ENCODE measurements around the gene AQP6. TPM values are rescaled to one million over a fixed set of nuclear protein-coding genes. Genes with fewer than 3 reads are reported as not detected.

Gene AQP6
- total RNA-seq, 2 experiments from 2014 or later = not detected

- Mint-ChIP-seq H3K27ac (no peak overlapping the region), H3K36me3 (no peaks in the 10 kb centered on the region), H3K27me3 (peaks cover 10% of the 10 kb centered on the region), H3K9me3 (ENCODE audit: low read depth) (no peaks in the 10 kb centered on the region), H3K4me3 (no peak overlapping the region), H3K4me1 (peaks cover 5% of the 10 kb centered on the region)
- DNase-seq (no peak), ATAC-seq (no peak)
- CTCF ChIA-PET = interaction anchor here (2.7 kb wide), 1 partner anchor 26 kb away, joined by 10 read pairs; no protein-coding TSS in a partner anchor
Observed at GRCh38 chr12:49972129-49972528, 618 bp upstream of the AQP6 start.

- no peak for DNase-seq
- Mint-ChIP-seq H3K4me3 (no peak overlapping the region), H3K4me1 (no peaks in the 10 kb centered on the region), H3K27me3 (peaks cover 5% of the 10 kb centered on the region), H3K9me3 (ENCODE audit: low read depth) (no peaks in the 10 kb centered on the region), H3K27ac (no peak overlapping the region), H3K36me3 (no peaks in the 10 kb centered on the region)
- CTCF ChIA-PET = no interaction called here
- no peak for ATAC-seq
Observed at GRCh38 chr12:49973361-49973830, 649 bp downstream of the AQP6 start.

GRCh38 chr12:49974231-49974675 is 1.5 kb downstream of the AQP6 start:
- no peaks in the 10 kb centered on the region for H3K36me3 Mint-ChIP-seq
- H3K27ac Mint-ChIP-seq = no peak overlapping the region
- no peak for DNase-seq
- CTCF ChIA-PET = interaction anchor here (13.7 kb wide), 1 partner anchor 7 kb away, joined by 140 read pairs; no protein-coding TSS in a partner anchor
- no peaks in the 10 kb centered on the region for H3K9me3 Mint-ChIP-seq (ENCODE audit: low read depth)
- ATAC-seq = no peak
- no peaks in the 10 kb centered on the region for H3K27me3 Mint-ChIP-seq
- no peak overlapping the region for H3K4me3 Mint-ChIP-seq
- no peaks in the 10 kb centered on the region for H3K4me1 Mint-ChIP-seq

- Mint-ChIP-seq H3K27me3 (no peaks in the 10 kb centered on the region), H3K9me3 (ENCODE audit: low read depth) (no peaks in the 10 kb centered on the region), H3K4me3 (no peak overlapping the region), H3K36me3 (no peaks in the 10 kb centered on the region), H3K4me1 (no peaks in the 10 kb centered on the region), H3K27ac (no peak overlapping the region)
- DNase-seq (no peak), ATAC-seq (no peak)
- CTCF ChIA-PET = interaction anchor here (13.7 kb wide), 1 partner anchor 8 kb away, joined by 140 read pairs; no protein-coding TSS in a partner anchor
Observed at GRCh38 chr12:49974677-49975317, 2.0 kb downstream of the AQP6 start.

GRCh38 chr12:49975318-49975761 is 2.6 kb downstream of the AQP6 start:
- ATAC-seq = no peak
- H3K36me3 Mint-ChIP-seq = no peaks in the 10 kb centered on the region
- no peaks in the 10 kb centered on the region for H3K4me1 Mint-ChIP-seq
- H3K27ac Mint-ChIP-seq = no peak overlapping the region
- no peaks in the 10 kb centered on the region for H3K27me3 Mint-ChIP-seq
- H3K4me3 Mint-ChIP-seq = no peak overlapping the region
- CTCF ChIA-PET = interaction anchor here (1.7 to 13.7 kb wide), 2 partner anchors 8 to 136 kb away, joined by 3 to 140 read pairs; partner anchors contain the start of gene COX14
- DNase-seq = no peak
- H3K9me3 Mint-ChIP-seq (ENCODE audit: low read depth) = no peaks in the 10 kb centered on the region

GRCh38 chr12:49976557-49976956 is 3.8 kb downstream of the AQP6 start:
- Mint-ChIP-seq H3K4me1 (no peaks in the 10 kb centered on the region), H3K27me3 (no peaks in the 10 kb centered on the region), H3K4me3 (no peak overlapping the region), H3K36me3 (no peaks in the 10 kb centered on the region), H3K9me3 (ENCODE audit: low read depth) (no peaks in the 10 kb centered on the region), H3K27ac (no peak overlapping the region)
- no peak for ATAC-seq
- DNase-seq = no peak
- CTCF ChIA-PET = interaction anchor here (0.8 to 13.7 kb wide), 4 partner anchors 10 to 135 kb away, joined by 3 to 140 read pairs (median 4); partner anchors contain the start of gene COX14

- ATAC-seq = no peak
- Mint-ChIP-seq H3K27ac (no peak overlapping the region), H3K4me1 (no peaks in the 10 kb centered on the region), H3K27me3 (no peaks in the 10 kb centered on the region), H3K36me3 (no peaks in the 10 kb centered on the region), H3K4me3 (no peak overlapping the region), H3K9me3 (ENCODE audit: low read depth) (no peaks in the 10 kb centered on the region)
- CTCF ChIA-PET = interaction anchor here (1.1 to 13.7 kb wide), 3 partner anchors 11 to 92 kb away, joined by 4 to 140 read pairs (median 4); no protein-coding TSS in a partner anchor
- no peak for DNase-seq
Observed at GRCh38 chr12:49978125-49978524, 5.4 kb downstream of the AQP6 start.

GRCh38 chr12:49979016-49979586 is 6.4 kb downstream of the AQP6 start:
- no peak for ATAC-seq

GRCh38 chr12:49979791-49980190 is 7.0 kb downstream of the AQP6 start:
- Mint-ChIP-seq H3K36me3 (peaks cover 3% of the 10 kb centered on the region), H3K9me3 (ENCODE audit: low read depth) (no peaks in the 10 kb centered on the region), H3K27me3 (no peaks in the 10 kb centered on the region), H3K27ac (no peak overlapping the region), H3K4me3 (no peak overlapping the region), H3K4me1 (no peaks in the 10 kb centered on the region)
- no peak for DNase-seq
- CTCF ChIA-PET = interaction anchor here (0.8 to 13.7 kb wide), 3 partner anchors 9 to 34 kb away, joined by 4 to 140 read pairs (median 7); no protein-coding TSS in a partner anchor
- ATAC-seq = no peak

More at GRCh38 chr12:49979016-49979586, 6.4 kb downstream of the AQP6 start:
- Mint-ChIP-seq H3K36me3 (peaks cover 2% of the 10 kb centered on the region), H3K4me3 (no peak overlapping the region), H3K27ac (no peak overlapping the region), H3K27me3 (no peaks in the 10 kb centered on the region), H3K4me1 (no peaks in the 10 kb centered on the region), H3K9me3 (ENCODE audit: low read depth) (no peaks in the 10 kb centered on the region)
- CTCF ChIA-PET = interaction anchor here (0.8 to 13.7 kb wide), 4 partner anchors 10 to 91 kb away, joined by 4 to 140 read pairs (median 6); no protein-coding TSS in a partner anchor
- DNase-seq = no peak

GRCh38 chr12:49980501-49981349 is 8.0 kb downstream of the AQP6 start:
- no peak for DNase-seq
- Mint-ChIP-seq H3K27ac (no peak overlapping the region), H3K27me3 (no peaks in the 10 kb centered on the region), H3K9me3 (ENCODE audit: low read depth) (no peaks in the 10 kb centered on the region), H3K36me3 (peaks cover 7% of the 10 kb centered on the region), H3K4me1 (no peaks in the 10 kb centered on the region), H3K4me3 (no peak overlapping the region)
- CTCF ChIA-PET = interaction anchor here (0.5 to 13.7 kb wide), 6 partner anchors 14 to 1193 kb away, joined by 3 to 140 read pairs (median 4); no protein-coding TSS in a partner anchor
- no peak for ATAC-seq

GRCh38 chr12:49982246-49983087 is 9.7 kb downstream of the AQP6 start:
- Mint-ChIP-seq H3K27me3 (no peaks in the 10 kb centered on the region), H3K36me3 (peaks cover 13% of the 10 kb centered on the region), H3K4me3 (no peak overlapping the region), H3K27ac (no peak overlapping the region), H3K4me1 (no peaks in the 10 kb centered on the region), H3K9me3 (ENCODE audit: low read depth) (no peaks in the 10 kb centered on the region)
- DNase-seq (no peak), ATAC-seq (no peak)
- CTCF ChIA-PET = interaction anchor here (0.5 to 13.7 kb wide), 3 partner anchors 16 to 185 kb away, joined by 3 to 140 read pairs (median 4); no protein-coding TSS in a partner anchor

- DNase-seq (no peak), ATAC-seq (no peak)
- Mint-ChIP-seq H3K36me3 (peaks cover 23% of the 10 kb centered on the region), H3K4me1 (no peaks in the 10 kb centered on the region), H3K27me3 (no peaks in the 10 kb centered on the region), H3K4me3 (no peak overlapping the region), H3K27ac (no peak overlapping the region), H3K9me3 (ENCODE audit: low read depth) (no peaks in the 10 kb centered on the region)
- CTCF ChIA-PET = interaction anchor here (0.7 to 13.7 kb wide), 2 partner anchors 17 to 22 kb away, joined by 3 to 140 read pairs; no protein-coding TSS in a partner anchor
Observed at GRCh38 chr12:49983892-49984291, 11.1 kb downstream of the AQP6 start.

All from activated CD8-positive, alpha-beta memory T cell treated with anti-CD3 and anti-CD28 coated beads, Interleukin-2, amount 10 ng/mL, durations not matched to agents 7 days and 5 days (primary cell).